Measurements from ENCODE around the gene CCDC40.
A peak's percentile ranks its signal among the peaks of the same experiment; 100 is the strongest.

The CCDC40 gene

GRCh38 chr17:80142929-80143328 lies 106.5 kb downstream of the CCDC40 start:
- DNase-seq (ENCODE audit: low spot score), result no peak

- peak; percentile 26 for DNase-seq (ENCODE audit: low spot score)
Measured at GRCh38 chr17:80145076-80146075, 108.9 kb downstream of the CCDC40 start.

- DNase-seq (ENCODE audit: low spot score), result peak; percentile 60
Measured at GRCh38 chr17:80146121-80147034, 109.9 kb downstream of the CCDC40 start.

- DNase-seq (ENCODE audit: low spot score), result peak; percentile 97
Measured at GRCh38 chr17:80147035-80147822, 110.8 kb downstream of the CCDC40 start, which contains the start of gene EIF4A3. TSS of gene EIF4A3 (minus strand) at chr17:80147128. CDS start at chr17:80146961, 167 bp downstream.

Data from hematopoietic multipotent progenitor cell treated with erythropoietin and hydrocortisone succinate and interleukin-3 and kit ligand, for 17 days (in vitro differentiated cells).